Measurements from ENCODE around the gene FBP1. TPM values are rescaled to one million over a fixed set of nuclear protein-coding genes. Genes with fewer than 3 reads are reported as not detected.

FBP1 gene
- total RNA-seq, 1 donor from 2014 or later: not detected

DNA sequence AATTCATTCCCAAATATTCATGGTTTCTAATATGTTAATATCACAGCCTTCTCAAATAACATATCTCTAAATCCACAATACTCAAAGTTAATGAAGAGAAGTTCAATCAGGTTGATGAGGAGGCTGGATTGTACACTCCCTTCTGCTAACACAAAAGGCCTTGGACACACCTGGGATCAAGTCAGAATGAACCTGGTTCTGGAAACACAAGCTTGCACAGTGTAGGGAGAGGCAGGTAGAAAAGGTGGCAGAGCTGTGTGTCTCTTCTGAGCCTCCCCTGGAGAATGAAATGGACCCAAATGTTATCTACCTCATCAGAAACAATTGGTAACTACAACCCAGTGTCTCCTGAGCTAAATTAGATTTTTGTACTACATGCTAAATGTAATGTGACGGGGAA lies 40.7 kb upstream of the FBP1 start:
- Mint-ChIP-seq H3K36me3 (ENCODE audit: unreplicated experiment) (no peaks in the 10 kb centered on the region), H3K4me3 (ENCODE audit: unreplicated experiment) (no peak overlapping the region), H3K4me1 (ENCODE audit: unreplicated experiment) (peaks cover 20% of the 10 kb centered on the region), H3K9me3 (ENCODE audit: unreplicated experiment) (no peaks in the 10 kb centered on the region), H3K27ac (ENCODE audit: unreplicated experiment) (no peak overlapping the region), H3K27me3 (ENCODE audit: unreplicated experiment) (peaks cover 3% of the 10 kb centered on the region)
- TF ChIP-seq, protein P1, sequence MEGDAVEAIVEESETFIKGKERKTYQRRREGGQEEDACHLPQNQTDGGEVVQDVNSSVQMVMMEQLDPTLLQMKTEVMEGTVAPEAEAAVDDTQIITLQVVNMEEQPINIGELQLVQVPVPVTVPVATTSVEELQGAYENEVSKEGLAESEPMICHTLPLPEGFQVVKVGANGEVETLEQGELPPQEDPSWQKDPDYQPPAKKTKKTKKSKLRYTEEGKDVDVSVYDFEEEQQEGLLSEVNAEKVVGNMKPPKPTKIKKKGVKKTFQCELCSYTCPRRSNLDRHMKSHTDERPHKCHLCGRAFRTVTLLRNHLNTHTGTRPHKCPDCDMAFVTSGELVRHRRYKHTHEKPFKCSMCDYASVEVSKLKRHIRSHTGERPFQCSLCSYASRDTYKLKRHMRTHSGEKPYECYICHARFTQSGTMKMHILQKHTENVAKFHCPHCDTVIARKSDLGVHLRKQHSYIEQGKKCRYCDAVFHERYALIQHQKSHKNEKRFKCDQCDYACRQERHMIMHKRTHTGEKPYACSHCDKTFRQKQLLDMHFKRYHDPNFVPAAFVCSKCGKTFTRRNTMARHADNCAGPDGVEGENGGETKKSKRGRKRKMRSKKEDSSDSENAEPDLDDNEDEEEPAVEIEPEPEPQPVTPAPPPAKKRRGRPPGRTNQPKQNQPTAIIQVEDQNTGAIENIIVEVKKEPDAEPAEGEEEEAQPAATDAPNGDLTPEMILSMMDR (IDR thresholded peaks at IDR 0.05): no peak
- DNase-seq (ENCODE audit: extremely low spot score, unreplicated experiment): no peak

DNA sequence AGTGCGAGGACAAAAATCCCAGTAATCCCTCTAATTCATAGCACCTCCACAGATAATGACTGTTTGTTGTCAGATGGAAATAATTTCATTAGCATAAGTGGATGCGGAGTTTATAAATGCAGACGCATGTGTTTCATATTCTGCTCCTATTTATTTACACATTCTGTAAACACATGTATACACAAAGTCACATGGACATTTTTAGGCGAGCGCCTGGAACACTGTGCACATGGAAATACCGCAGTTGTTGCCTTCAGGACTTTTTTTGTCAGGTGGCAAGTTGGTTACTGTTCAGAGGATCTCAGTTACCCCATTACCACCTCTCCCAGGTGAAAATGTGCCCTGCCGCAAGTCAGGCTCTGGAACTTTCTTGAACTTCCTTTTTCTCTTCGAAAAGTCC lies 40.3 kb upstream of the FBP1 start:
- TF ChIP-seq, protein P1 (IDR thresholded peaks at IDR 0.05): no peak
- Mint-ChIP-seq H3K9me3 (ENCODE audit: unreplicated experiment) (no peaks in the 10 kb centered on the region), H3K4me1 (ENCODE audit: unreplicated experiment) (peaks cover 24% of the 10 kb centered on the region), H3K27ac (ENCODE audit: unreplicated experiment) (no peak overlapping the region), H3K4me3 (ENCODE audit: unreplicated experiment) (no peak overlapping the region), H3K27me3 (ENCODE audit: unreplicated experiment) (peaks cover 3% of the 10 kb centered on the region), H3K36me3 (ENCODE audit: unreplicated experiment) (no peaks in the 10 kb centered on the region)
- DNase-seq (ENCODE audit: extremely low spot score, unreplicated experiment): no peak

DNA sequence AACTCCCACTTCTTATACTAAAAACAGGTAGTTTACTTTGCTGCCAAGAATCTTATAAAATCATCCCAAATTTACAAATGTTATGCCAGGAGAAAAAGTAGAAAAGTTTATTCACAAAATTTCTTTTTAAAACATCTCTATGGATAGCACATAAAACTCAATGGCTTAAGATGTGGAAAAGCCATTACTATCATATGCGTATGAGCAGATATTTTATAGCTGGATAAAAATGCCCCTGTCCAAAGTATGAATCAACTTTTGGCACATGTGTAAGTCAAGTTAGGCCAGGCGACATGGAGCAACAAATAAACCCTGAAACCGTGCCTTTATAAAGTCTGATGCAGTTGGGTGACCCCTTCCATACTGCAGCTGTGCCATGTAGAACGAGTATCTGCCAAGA lies 38.6 kb upstream of the FBP1 start:
- H3K9me3 Mint-ChIP-seq (ENCODE audit: unreplicated experiment): no peaks in the 10 kb centered on the region
- no peak for DNase-seq (ENCODE audit: extremely low spot score, unreplicated experiment)
- no peak overlapping the region for H3K27ac Mint-ChIP-seq (ENCODE audit: unreplicated experiment)
- peaks cover 32% of the 10 kb centered on the region for H3K4me1 Mint-ChIP-seq (ENCODE audit: unreplicated experiment)
- peaks cover 3% of the 10 kb centered on the region for H3K27me3 Mint-ChIP-seq (ENCODE audit: unreplicated experiment)
- H3K36me3 Mint-ChIP-seq (ENCODE audit: unreplicated experiment): no peaks in the 10 kb centered on the region
- H3K4me3 Mint-ChIP-seq (ENCODE audit: unreplicated experiment): no peak overlapping the region
- TF ChIP-seq, protein P1 (IDR thresholded peaks at IDR 0.05): no peak

DNA sequence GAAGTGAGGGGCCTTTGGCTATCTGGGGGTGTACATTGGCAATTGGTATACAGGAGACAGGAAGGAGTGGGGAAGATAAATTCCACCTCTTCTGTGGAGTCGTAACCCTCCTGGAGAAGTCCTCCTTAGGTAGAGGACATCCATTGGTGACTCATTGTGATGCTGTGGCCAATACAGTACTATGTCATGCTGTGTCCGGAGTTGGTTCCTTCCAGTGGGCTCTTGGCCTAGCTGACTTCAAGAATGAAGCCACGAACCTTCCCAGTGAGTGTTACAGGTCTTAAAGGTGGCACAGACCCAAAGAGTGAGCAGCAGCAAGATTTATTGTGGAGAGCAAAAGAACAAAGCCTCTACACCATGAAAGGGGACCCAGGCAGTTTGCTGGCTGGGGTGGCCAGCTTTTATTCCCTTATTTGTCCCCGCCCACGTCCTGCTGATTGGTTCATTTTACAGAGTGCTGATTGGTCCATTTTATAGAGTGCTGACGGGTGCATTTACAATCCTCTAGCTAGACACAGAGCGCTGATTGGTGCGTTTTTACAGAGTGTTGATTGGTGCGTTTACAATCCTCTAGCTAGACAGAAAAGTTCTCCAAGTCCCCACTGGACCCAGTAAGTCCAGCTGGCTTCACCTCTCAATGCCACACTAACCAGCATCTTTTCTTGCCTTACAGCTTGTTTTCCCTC lies 37.3 kb upstream of the FBP1 start:
- Mint-ChIP-seq H3K27me3 (ENCODE audit: unreplicated experiment) (peaks cover 3% of the 10 kb centered on the region), H3K4me1 (ENCODE audit: unreplicated experiment) (peaks cover 35% of the 10 kb centered on the region), H3K9me3 (ENCODE audit: unreplicated experiment) (no peaks in the 10 kb centered on the region), H3K27ac (ENCODE audit: unreplicated experiment) (no peak overlapping the region), H3K4me3 (ENCODE audit: unreplicated experiment) (no peak overlapping the region), H3K36me3 (ENCODE audit: unreplicated experiment) (no peaks in the 10 kb centered on the region)
- no peak for DNase-seq (ENCODE audit: extremely low spot score, unreplicated experiment)
- TF ChIP-seq, protein P1 (IDR thresholded peaks at IDR 0.05): no peak

DNA sequence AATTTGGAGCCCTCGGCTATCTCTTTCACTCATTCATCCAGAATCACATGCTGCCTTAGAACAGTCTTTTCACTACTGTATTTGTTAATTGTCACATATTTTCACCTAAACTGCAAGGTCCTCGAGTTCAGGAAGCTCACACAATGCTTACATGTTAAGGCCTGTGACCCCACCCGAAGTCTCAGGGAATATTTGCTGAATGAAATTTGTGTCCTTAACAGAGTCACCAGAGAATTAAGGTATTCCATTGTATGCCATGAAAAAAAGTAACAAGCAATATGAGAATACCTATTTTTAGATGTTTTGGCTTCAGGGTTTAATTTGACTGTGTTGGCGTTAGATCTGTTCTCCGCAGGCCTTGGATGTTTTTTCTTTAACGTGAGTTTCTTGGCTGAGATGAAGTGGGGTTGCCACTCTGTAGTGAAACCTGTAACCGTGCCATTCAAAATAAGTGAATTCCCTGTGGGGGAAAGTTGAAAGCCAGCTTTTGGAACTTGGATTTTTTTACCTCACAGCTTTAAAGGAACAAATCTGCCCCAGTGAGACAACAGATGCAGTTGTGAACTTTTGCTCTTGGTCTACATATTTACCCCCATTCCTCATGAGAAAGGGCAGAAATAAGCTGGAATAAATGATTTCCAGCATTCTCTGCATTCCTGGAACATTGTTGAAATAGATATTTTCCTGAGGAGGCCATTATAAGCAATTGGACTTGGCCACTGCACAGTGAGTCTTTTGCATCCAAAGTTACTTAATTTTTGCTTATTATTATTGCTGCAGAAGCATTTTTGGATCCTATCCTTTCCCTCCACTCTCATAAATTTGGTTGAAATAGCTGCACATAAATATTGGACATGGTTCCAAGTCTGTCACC lies 35.9 kb upstream of the FBP1 start:
- TF ChIP-seq, protein P1 (IDR thresholded peaks at IDR 0.05): no peak
- DNase-seq (ENCODE audit: extremely low spot score, unreplicated experiment): no peak
- H3K9me3 Mint-ChIP-seq (ENCODE audit: unreplicated experiment): no peaks in the 10 kb centered on the region
- peaks cover 33% of the 10 kb centered on the region for H3K4me1 Mint-ChIP-seq (ENCODE audit: unreplicated experiment)
- peak overlapping the region; percentile 88 for H3K27ac Mint-ChIP-seq (ENCODE audit: unreplicated experiment)
- H3K4me3 Mint-ChIP-seq (ENCODE audit: unreplicated experiment): no peak overlapping the region
- no peaks in the 10 kb centered on the region for H3K36me3 Mint-ChIP-seq (ENCODE audit: unreplicated experiment)
- H3K27me3 Mint-ChIP-seq (ENCODE audit: unreplicated experiment): peaks cover 3% of the 10 kb centered on the region
